ENCODE results near the gene NUDT7.

NUDT7 gene

GRCh38 chr16:77722309-77723107 is at the start of gene NUDT7:
NUDT7 (plus strand) TSS chr16:77722514; CDS start chr16:77722583, 69 bp downstream.
- DNase-seq (ENCODE audit: low spot score), result peak; percentile 97

GRCh38 chr16:77674888-77675287 is 47.4 kb upstream of the NUDT7 start:
- no peak for DNase-seq (ENCODE audit: low spot score)

GRCh38 chr16:77675464-77676324 is 46.6 kb upstream of the NUDT7 start:
- peak; percentile 68 for DNase-seq (ENCODE audit: low spot score)

GRCh38 chr16:77677129-77677528 is 45.2 kb upstream of the NUDT7 start:
- no peak for DNase-seq (ENCODE audit: low spot score)

GRCh38 chr16:77679391-77679790 is 42.9 kb upstream of the NUDT7 start:
- DNase-seq (ENCODE audit: low spot score), result no peak

GRCh38 chr16:77679901-77680300 is 42.4 kb upstream of the NUDT7 start:
- no peak for DNase-seq (ENCODE audit: low spot score)

- no peak for DNase-seq (ENCODE audit: low spot score)
Observed at GRCh38 chr16:77680496-77680895, 41.8 kb upstream of the NUDT7 start.

- no peak for DNase-seq (ENCODE audit: low spot score)
Observed at GRCh38 chr16:77682586-77682985, 39.7 kb upstream of the NUDT7 start.

GRCh38 chr16:77683397-77684180 is 38.7 kb upstream of the NUDT7 start:
- DNase-seq (ENCODE audit: low spot score), result no peak

- no peak for DNase-seq (ENCODE audit: low spot score)
Observed at GRCh38 chr16:77684181-77684526, 38.2 kb upstream of the NUDT7 start.

GRCh38 chr16:77686385-77686784 is 35.9 kb upstream of the NUDT7 start:
- no peak for DNase-seq (ENCODE audit: low spot score)

GRCh38 chr16:77689971-77690370 is 32.3 kb upstream of the NUDT7 start:
- no peak for DNase-seq (ENCODE audit: low spot score)

GRCh38 chr16:77690416-77690815 is 31.9 kb upstream of the NUDT7 start:
- DNase-seq (ENCODE audit: low spot score), result no peak

GRCh38 chr16:77692612-77693011 is 29.7 kb upstream of the NUDT7 start:
- DNase-seq (ENCODE audit: low spot score), result no peak

GRCh38 chr16:77696149-77696548 is 26.2 kb upstream of the NUDT7 start:
- peak; percentile 15 for DNase-seq (ENCODE audit: low spot score)

GRCh38 chr16:77700846-77701245 is 21.5 kb upstream of the NUDT7 start:
- no peak for DNase-seq (ENCODE audit: low spot score)

GRCh38 chr16:77705351-77705750 is 17.0 kb upstream of the NUDT7 start:
- no peak for DNase-seq (ENCODE audit: low spot score)

- DNase-seq (ENCODE audit: low spot score), result no peak
Observed at GRCh38 chr16:77711179-77711578, 11.1 kb upstream of the NUDT7 start.

GRCh38 chr16:77711775-77712174 is 10.5 kb upstream of the NUDT7 start:
- no peak for DNase-seq (ENCODE audit: low spot score)

GRCh38 chr16:77715145-77715544 is 7.2 kb upstream of the NUDT7 start:
- no peak for DNase-seq (ENCODE audit: low spot score)

- DNase-seq (ENCODE audit: low spot score), result no peak
Observed at GRCh38 chr16:77721752-77722308, 484 bp upstream of the NUDT7 start.

- peak; percentile 13 for DNase-seq (ENCODE audit: low spot score)
Observed at GRCh38 chr16:77723108-77723514, 797 bp downstream of the NUDT7 start.

Data from putamen (tissue), 1 donor.